Midbrain (tissue), 1 donor: ENCODE measurements around the gene PAK2.
"Not testable (repeated sequence)": the region's sequence is repeated elsewhere in the genome, so short reads cannot be mapped to it uniquely, and the experiment has no call there.

Source experiments
- DNase-seq: peaks from one replicate; lab custom pipeline; 2025; lab: John Stamatoyannopoulos, UW

PAK2 gene

GRCh38 chr3:196736670-196737374 lies 2.8 kb upstream of the PAK2 start:
- DNase-seq, result no peak

- no peak for DNase-seq
Measured at GRCh38 chr3:196737655-196738054, 2.0 kb upstream of the PAK2 start.

- DNase-seq, result peak; percentile 60
Measured at GRCh38 chr3:196740481-196741248, 1.0 kb downstream of the PAK2 start.

- DNase-seq, result no peak
Measured at GRCh38 chr3:196741249-196741889, 1.7 kb downstream of the PAK2 start.

- not testable (repeated sequence) for DNase-seq
Measured at GRCh38 chr3:196743569-196743968, 3.9 kb downstream of the PAK2 start.

- DNase-seq, result no peak
Measured at GRCh38 chr3:196749125-196749524, 9.5 kb downstream of the PAK2 start.

GRCh38 chr3:196753201-196753600 lies 13.5 kb downstream of the PAK2 start:
- DNase-seq, result no peak

- DNase-seq, result no peak
Measured at GRCh38 chr3:196754091-196754981, 14.7 kb downstream of the PAK2 start.

GRCh38 chr3:196756732-196757131 lies 17.1 kb downstream of the PAK2 start:
- DNase-seq, result no peak

GRCh38 chr3:196757876-196758739 lies 18.5 kb downstream of the PAK2 start:
- no peak for DNase-seq

- DNase-seq, result peak; percentile 55
Measured at GRCh38 chr3:196763179-196763578, 23.5 kb downstream of the PAK2 start.

- DNase-seq, result no peak
Measured at GRCh38 chr3:196765454-196765853, 25.8 kb downstream of the PAK2 start.

GRCh38 chr3:196771067-196771466 lies 31.4 kb downstream of the PAK2 start:
- DNase-seq, result no peak

- no peak for DNase-seq
Measured at GRCh38 chr3:196772102-196772501, 32.4 kb downstream of the PAK2 start.

- peak; percentile 80 for DNase-seq
Measured at GRCh38 chr3:196772897-196773296, 33.2 kb downstream of the PAK2 start.

- no peak for DNase-seq
Measured at GRCh38 chr3:196774191-196774820, 34.6 kb downstream of the PAK2 start.

GRCh38 chr3:196774848-196775422 lies 35.3 kb downstream of the PAK2 start:
- no peak for DNase-seq

- no peak for DNase-seq
Measured at GRCh38 chr3:196775938-196776337, 36.3 kb downstream of the PAK2 start.

- no peak for DNase-seq
Measured at GRCh38 chr3:196777836-196778235, 38.2 kb downstream of the PAK2 start.

GRCh38 chr3:196778755-196779154 lies 39.1 kb downstream of the PAK2 start:
- no peak for DNase-seq
